ENCODE measurements around the gene HSD17B3.
A peak's percentile ranks its signal among the peaks of the same experiment; 100 is the strongest.
"Not testable (repeated sequence)": the region's sequence is repeated elsewhere in the genome, so short reads cannot be mapped to it uniquely, and the experiment has no call there.

HSD17B3 gene

GRCh38 chr9:96302021-96302420 lies at the start of gene HSD17B3:
Gene HSD17B3 (minus strand): TSS chr9:96302176. CDS start chr9:96302104, 72 bp downstream.
- no peak for DNase-seq

GRCh38 chr9:96350866-96351265 lies 48.9 kb upstream of the HSD17B3 start:
- no peak for DNase-seq

- DNase-seq: no peak
Measured at GRCh38 chr9:96348261-96348660, 46.3 kb upstream of the HSD17B3 start.

DNA sequence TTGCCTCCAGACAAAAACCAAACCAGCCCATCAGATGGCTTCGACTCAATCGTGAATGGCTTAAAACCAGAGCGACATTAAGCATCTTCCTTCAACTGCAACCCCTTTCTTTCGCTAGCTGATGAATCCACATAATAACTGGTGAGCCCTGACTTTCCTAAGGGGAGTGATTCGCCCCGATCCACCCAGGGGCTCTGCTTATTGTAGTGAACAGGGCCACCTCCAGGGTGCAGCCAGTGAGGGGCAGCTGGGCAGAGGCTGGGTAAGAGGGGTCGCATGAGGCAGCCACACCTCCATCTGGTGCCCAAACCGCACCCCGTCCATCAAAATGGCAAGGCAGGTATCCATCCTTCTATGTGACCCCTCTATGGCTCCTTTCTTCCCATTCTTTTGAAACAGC lies 43.6 kb upstream of the HSD17B3 start:
- no peak for DNase-seq

- no peak for DNase-seq
Measured at GRCh38 chr9:96344458-96345180, 42.6 kb upstream of the HSD17B3 start.

- no peak for DNase-seq
Measured at GRCh38 chr9:96343515-96344360, 41.8 kb upstream of the HSD17B3 start.

DNA sequence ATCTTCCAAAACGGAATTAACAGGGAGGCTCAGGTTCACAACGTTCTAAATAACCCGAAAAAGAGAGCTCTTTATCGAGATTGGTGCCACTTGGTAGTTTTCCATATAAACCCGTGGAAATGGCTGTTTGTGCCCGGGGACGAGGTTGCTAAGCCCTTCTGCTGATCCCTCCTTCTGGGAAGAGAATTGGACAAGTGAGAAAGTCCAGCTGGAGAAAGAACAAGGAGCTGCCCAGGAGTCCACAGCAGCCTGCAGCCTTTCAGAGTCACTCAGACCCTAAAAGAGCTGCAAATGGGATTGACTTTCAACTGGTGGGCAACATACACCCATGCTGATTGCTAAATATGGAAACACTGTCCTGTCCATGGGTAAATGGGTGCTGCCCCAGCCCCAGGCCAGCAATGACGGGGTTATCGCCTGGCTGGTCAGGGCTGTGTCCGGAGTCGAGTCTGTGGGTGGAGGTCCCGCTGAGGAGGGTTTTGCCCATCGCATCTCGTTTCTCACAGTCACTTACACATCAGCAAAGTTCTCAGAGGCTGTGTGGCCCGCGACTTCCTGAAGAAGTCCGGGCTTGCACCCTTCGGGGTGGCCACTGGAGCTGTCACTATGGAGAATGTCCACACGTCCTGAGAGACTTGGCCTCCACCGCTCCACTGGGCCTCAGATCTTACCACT lies 40.7 kb upstream of the HSD17B3 start:
- no peak for DNase-seq

DNA sequence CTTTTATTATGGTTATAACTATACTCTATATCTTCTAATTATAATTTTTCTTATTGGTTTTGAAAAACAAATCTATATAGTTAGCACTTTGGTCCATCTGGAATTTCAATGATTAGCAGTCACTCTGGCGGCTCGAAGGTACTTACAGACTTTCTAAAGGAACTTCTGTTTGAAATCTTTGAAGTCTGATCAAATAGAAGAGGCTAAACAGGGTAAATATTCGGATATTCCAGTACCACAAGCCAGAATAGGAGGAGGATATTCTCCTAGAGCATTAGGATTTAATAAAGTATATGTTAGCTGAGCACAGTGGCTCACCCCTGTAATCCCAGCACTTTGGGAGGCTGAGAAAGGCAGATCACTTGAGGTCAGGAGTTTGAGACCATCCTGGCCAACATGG lies 38.7 kb upstream of the HSD17B3 start:
- no peak for DNase-seq

DNA sequence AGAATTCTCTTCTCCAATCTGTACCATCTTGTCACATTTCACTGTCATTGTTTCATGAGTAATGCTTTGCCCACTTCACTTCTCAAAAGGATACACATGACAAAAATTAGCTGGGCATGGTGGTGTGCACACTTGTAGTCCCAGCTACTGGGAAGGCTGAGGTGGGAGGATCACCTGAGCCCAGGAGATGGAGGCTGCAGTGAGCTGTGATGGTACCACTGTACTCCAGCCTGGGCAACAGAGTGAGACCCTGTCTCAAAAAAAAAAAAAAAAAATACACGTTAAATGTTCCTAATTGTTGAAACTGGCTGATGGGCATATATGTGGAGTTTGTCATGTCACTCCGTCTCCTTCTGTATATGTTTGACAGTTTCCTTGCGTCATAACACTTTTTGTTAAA lies 36.3 kb upstream of the HSD17B3 start:
- DNase-seq: no peak

GRCh38 chr9:96333958-96334357 lies 32.0 kb upstream of the HSD17B3 start:
- DNase-seq: no peak

GRCh38 chr9:96331236-96331947 lies 29.4 kb upstream of the HSD17B3 start:
- no peak for DNase-seq

DNA sequence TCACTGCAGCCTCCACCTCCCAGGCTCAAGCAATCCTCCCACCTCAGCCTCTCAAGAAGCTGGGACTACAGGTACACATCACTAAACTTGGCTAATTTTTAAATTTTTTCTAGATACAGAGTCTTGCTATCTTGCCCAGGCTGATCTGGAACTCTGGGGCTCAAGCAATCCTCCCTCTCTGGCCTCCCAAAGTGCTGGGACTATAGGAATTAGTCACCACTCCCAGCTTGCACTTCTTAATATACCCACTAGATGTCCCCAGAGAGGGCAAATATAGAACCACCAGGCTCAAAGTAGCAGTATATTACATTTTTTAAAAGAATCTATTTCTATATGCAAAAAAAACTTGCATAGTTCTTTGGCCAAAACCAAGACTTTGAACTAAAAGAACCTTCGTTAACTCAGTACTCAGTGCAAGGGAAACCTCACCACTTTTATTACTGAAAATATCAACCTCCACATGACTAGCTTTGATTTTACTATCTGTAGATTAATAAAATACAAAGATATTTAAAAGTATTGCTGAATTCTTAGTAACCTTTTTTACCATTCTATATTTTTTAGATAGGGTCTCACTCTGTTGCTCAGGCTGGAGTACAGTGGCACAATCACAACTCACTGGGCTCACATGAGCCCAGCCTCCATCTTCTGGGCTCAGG lies 25.8 kb upstream of the HSD17B3 start:
- DNase-seq: peak; percentile 21

- DNase-seq: no peak
Measured at GRCh38 chr9:96323169-96323568, 21.2 kb upstream of the HSD17B3 start.

GRCh38 chr9:96322736-96323135 lies 20.8 kb upstream of the HSD17B3 start:
- not testable (repeated sequence) for DNase-seq

DNA sequence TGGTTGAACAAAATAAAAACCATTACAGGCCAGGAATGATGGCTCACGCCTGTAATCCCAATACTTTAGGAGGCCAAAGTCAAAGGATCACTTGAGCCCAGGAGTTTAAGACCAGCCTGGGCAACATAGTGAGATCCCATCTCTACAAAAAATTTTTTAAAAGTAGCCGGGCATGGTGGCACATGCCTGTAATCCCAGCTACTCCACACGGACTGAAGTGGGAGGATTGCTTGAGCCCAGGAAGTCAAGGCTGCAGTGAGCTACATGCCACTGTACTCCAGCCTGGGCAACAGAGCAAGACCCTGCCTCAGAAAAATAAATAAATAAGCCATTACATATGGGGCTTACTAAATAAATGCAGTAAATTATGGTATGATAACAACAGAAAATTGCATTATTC lies 20.2 kb upstream of the HSD17B3 start:
- DNase-seq: not testable (repeated sequence)

DNA sequence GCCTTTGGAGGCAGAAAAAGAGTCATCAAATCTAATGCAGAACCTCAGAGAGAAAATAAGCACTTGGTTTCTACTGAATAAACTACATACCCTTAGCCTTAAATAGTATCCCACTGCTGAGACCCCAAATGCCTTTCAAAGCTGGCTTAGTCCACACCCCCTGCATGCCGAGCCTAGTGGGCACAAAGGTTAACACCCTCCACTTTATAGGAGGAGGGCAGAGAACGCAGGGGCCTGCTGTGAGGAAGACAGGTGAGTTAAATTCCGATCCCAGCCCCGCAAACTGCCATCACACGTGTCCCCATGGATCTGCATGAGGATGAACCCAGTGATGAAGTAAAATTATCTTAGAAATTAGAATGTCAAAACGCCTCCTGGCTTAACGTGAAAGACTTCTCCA lies 19.5 kb upstream of the HSD17B3 start:
- DNase-seq: no peak

DNA sequence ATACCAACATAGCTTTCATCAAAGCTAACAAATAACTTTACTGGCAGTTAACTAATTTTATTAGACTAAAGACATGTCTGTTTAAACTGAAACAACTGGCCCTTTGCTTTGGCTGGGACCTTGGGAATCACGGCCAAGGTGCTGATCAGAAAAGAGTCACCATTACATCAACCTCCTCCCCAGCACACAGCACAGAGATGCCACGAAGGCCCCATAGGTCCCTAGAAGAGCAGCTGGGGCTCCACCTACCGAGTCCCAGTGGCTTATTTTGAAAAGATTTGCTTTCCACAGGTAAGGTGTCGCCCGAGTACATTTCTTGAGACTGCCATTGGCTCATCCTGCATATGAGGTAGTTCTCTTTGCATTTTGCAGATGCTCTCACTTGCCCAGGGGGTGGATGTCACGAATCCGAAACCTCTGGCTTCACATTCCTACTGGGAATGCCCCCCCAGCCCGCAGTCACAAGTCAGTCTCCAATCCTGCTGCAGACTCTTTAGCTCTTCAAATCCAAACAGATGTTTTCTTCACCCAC lies 18.8 kb upstream of the HSD17B3 start:
- DNase-seq: no peak

DNA sequence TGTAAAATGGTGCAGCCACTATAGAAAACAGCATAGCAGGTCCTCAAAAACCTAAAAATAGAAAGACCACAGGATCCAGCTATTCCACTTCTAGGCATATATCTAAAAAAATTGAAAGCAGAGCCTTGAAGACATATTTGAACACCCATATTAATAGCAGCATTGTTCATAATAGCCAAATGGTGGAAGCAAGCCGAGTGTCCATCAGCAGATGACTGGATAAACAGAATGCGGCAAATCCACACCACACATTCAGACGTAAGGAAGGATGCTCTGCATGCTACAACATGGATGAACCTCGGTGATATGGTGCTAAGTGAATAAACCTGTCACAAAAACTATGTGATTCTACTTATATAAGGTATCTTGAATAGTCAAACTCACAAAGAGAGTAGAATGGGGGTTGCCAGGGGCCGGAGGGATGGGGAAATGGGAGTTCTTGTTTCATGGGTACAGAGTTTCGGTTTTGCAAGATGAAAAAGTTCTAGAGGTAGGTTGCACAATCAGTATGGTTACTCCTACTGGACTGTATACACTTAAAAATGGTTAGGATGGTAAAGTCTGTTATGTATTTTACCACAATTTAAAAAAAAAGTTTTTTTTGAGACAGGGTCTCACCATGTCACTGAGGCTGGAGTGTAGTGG lies 17.1 kb upstream of the HSD17B3 start:
- DNase-seq: no peak

DNA sequence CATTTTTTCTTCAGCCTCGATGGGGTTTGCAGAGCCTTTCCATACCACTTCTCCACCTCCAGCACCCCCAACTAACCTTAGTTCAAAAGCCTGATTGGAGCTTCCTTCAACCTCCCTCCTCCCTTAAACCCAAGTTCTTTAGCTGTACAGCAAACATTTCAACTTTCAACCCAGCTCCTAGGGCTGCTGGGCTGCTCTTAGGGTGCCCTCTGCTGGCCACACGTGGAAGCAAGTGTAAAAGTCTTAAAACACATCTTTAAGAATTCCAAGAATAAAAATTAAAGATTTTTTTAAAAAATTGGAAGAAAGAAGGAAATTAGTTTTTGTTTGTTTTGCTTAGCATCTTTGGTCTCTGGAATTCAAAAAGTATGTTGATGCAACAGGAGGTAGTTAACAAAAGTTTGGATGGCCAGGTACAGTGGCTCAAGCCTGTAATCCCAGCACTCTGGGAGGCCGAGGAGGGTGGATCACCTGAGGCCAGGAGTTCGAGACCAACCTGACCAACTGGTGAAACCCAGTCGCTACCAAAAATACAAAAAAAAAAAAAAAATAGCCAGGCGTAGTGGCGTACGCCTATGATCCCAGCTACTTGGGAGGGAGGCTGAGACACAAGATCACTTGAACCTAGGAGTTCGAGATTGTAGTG lies 15.5 kb upstream of the HSD17B3 start:
- peak; percentile 14 for DNase-seq

DNA sequence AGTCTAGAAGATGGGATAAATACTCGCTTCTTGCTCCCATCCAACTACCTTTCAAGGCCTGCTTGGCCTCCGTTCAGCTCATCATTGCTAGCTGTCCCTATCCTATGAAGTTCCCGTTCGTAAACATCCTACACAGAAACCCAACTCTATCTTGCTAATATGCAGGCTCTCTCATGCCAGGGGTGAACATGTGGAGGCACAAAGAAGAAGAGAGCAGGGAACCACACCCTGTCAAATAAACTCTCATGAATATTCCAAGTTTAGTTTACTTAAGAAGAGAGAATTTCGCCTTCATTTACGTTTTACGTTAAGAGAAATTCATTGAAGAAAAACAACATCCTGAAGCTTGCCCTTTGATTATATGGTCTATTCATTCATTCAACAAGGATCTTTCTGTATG lies 7.9 kb upstream of the HSD17B3 start:
- DNase-seq: no peak

DNA sequence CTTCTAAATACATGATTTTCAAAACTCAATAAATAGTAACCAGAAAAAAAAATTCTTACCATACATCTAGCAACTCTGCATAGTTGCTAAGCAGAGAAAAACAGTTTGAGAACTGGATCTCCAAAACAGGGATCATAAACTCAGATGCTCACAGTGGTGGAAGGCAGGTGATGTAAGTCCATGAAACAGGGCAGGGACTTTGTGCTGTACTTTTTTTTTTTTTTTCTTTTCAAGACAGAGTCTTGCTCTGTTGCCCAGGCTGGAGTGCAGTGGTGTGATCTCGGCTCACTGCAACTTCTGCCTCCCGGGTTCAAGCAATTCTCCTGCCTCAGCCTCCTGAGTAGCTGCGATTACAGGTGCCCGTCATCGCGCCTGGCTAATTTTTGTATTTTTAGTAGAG lies 5.0 kb upstream of the HSD17B3 start:
- not testable (repeated sequence) for DNase-seq
